Measurements from ENCODE around the gene OR8B12.
"Not testable (repeated sequence)": the region's sequence is repeated elsewhere in the genome, so short reads cannot be mapped to it uniquely, and the experiment has no call there.

Gene OR8B12

DNA sequence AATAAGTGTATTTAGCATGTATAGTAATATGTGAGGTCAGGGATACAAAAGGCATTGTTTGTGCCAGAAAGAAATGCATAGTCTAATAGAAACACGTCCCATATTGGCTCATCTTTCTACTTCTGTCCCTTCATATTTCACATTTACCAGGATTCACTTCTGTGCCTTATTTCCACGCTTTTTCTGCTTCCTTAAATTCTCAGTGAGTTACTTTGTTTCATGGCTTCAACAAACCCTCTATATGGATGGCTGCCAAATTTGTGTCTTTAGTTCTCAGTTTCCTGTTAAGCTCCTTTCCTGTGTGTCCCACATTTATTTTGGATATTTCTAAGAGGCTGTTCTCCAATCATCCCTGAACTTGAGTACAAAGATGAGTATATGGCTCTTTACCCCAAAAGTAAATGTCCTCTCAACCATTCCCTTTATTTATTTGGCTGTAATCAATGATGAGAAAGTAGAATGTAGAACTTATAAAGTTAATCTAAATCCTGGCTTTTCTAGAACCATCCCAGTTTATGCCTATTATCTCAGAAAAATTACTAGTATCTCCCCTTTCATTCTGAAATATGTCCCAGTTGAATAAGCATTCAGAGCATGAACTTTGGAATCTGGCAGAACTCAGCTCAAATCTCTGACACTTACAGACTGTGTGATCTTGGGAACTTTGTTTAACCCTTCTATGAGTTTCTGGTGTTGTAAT is 23.5 kb downstream of the OR8B12 start:
- DNase-seq: no peak

DNA sequence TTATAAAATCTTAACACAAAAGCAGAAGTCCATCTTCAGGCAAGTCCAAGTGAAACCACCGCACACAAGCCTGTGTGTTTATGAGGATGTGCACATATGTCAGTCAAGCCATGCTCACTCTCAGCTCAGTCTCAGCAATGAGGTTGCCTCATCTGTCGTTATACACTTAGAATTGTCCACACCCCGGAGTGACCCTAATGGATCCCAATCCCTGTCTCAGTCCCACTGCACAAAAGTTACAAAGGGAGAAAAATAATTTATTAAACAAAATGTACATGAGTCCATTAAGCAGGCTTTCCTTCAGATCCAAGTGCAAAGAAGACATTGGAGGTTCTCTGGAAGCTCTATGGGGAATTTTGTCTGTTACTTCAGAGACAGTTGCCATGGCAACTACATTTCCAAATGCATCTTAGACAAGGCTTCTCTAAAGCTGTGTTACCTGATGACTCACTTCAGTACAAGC is 24.4 kb downstream of the OR8B12 start:
- DNase-seq: no peak

DNA sequence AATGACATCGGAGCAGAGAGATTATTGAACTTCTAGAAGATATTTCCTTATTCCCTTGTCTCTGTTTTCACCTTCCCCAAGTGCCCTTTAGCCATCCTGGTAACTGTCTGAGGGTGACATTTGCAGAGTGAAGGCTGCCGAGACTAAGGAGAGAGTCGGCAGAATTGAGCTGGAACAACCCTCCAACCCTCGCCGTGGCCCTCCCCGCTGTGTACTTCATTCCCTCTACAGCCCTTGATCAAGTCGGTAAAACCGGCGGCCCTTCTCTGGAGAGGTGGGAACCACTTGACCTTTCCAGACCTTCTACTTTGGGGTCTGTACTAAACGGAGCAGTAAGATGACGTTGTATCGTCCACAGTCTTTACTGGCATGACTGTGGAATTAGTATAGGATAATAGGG is 26.1 kb downstream of the OR8B12 start:
- DNase-seq: no peak

DNA sequence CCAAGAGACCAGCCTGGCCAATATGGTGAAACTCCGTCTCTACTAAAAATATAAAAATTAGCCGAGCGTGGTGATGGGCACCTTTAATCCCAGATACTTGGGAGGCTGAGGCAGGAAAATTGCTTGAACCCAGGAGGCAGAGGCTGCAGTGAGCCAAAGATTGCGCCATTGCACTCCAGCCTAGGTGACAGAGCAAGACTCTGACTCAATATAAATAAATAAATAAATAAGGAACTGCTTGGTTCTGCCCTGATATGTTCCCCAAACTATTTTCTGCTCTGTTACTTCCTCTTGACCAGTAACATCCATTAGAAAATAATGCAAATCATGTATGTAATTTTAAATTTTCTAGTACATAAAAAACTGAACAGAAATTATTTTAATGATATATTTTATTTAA is 28.8 kb downstream of the OR8B12 start:
- DNase-seq: not testable (repeated sequence)

DNA sequence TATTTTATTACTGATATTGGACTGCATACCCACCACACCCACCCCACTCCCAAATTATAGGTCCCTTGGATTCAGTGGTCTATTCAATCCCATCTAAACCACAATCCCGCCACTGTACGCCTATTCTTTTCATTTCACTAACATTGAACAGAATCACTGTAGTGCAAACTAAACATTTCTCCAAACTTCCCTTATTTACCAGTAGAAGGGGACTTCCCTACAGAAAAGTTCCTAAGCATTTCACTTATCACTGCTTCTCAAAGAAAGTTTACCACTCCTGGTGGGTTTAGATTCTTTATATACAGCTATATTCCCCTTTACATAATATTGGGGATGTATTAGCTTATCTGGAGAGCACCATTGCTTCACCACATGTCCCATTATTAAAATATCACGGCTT is 29.3 kb downstream of the OR8B12 start:
- DNase-seq: no peak

DNA sequence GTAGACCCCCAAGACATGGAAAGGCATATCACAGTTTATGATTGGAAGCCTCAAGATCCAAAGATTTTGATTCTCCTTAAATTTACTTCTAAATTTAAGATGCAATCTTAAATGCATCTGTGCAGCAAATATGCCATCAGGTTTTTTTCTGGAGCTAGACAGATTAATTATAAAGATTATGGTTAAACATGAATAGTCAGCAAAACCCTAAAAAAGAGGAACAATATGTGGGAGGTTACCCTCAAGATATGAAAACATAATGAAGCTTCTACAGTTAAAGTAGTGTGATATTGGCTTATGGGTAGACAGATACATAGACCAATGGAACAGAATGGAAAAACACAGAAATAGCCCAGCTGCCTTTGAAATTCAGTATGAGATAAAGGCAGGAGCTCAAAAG is 31.7 kb downstream of the OR8B12 start:
- no peak for DNase-seq

DNA sequence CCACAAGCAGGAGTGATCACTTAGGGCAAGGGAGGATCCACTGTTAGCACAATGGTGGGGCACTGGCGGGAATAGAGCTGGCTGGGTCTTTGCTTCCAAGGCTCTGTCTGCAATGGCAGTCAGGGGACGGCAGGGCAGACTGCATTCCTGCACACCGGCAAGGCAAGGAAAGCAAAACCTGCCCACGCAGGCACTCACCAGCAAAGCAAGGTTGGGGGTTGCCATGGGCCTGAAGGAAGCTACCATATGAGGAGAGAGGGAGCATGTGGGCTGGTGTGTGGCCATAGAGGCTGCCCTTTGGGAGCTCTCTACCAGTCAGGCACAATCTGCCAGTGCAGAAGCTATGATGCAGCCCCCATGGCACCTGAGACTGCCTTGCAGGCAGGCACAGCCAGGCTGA is 33.2 kb downstream of the OR8B12 start:
- DNase-seq: no peak

DNA sequence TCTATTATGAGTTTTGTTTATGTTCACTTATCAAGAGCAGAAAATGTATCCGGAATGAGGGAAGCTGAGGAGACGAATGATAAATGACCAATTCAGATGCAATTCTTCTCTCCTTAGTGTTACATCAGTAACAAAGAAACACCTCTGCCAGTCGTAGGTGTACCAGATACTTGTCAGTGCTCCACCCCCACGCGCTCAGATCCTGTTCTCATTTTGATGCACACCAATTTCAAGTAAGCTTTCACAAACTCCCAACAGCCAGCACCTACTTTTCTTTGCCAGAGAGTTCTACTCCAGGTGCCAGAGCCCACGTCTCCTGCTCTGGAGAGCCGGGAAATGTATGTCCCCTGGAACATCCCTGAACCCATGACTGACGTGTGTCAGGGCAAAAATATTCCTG is 43.7 kb downstream of the OR8B12 start:
- no peak for DNase-seq

DNA sequence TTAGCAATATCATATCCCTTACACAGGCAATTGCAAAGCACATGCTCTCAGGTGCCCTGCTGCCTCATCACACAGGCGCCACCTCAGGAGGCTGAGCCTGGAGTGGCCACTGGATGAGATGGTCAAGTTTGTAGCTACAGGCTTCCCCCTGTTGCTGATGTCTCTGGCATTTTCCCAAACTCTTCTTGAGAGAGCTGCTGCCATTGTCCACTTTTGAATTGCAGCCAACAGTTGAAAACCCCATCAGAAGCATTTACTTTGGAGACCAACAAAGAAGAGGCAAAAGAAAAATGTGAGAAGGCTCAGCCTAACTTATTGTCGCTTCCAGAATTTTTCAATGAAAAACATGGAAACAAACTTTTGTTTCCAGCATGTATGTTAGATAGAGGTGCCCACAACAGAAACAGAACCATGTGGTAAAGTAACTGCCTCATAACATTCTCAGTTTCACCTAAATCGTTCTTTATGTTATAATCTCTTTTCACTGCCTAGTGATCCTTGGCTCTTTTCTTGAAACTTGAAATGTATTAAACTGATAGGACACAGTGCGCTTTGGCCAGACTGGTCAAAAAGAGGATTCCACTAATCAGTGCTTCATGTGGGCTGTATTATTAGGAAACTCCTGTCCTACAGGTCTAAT is 50.3 kb downstream of the OR8B12 start:
- no peak for DNase-seq
